ENCODE data around the gene ZNF75A.

- TF ChIP-seq CTCF (IDR thresholded peaks at IDR 0.05) (no peak), RAD21 (conservative IDR thresholded peaks at IDR 0.05 in 1 of 2, IDR thresholded peaks at IDR 0.05 in 1 of 2) (no peak), POLR2A (IDR thresholded peaks at IDR 0.05; ENCODE audit: low read length) (no peak), REST (IDR thresholded peaks at IDR 0.05) (no peak), RCOR1 (IDR thresholded peaks at IDR 0.05; ENCODE audit: low read depth, low read length) (no peak), EP300 (IDR thresholded peaks at IDR 0.05) (no peak), NR3C1 (IDR thresholded peaks at IDR 0.05) (no peak), HDAC2 (IDR thresholded peaks at IDR 0.05) (no peak)
These were observed 43.4 kb downstream of the ZNF75A start for GRCh38 chr16:3348547-3349167.

All from A549 (cell line).